K562 (cell line): ENCODE results near the gene DKC1. TPM values are rescaled to one million over a fixed set of nuclear protein-coding genes. Genes with fewer than 3 reads are reported as not detected.
A peak's percentile ranks its signal among the peaks of the same experiment; 100 is the strongest.

Experiments used
- ATAC-seq: fragments of 200-7000 bp; cut with Tn5 transposase; 3 replicates; pipeline ENCODE4 v1.9.1; 2020; ENCODE audit warnings: moderate library complexity
- BruUV-seq: library from RNA; stranded (reverse); fragments of 400-500 nt; replicated peaks from 2 replicates; lab custom pipeline; 2021; lab: Mats Ljungman, UMichigan
- CTCF ChIA-PET: fragments of 300-600 bp; formaldehyde crosslinking; extraction: SDS; loops from one replicate; lab custom pipeline; 2021; ENCODE audit warnings: low intra/inter-chr PET ratio; lab: Yijun Ruan, JAX
- POLR2A ChIA-PET: fragments of 300-600, 350-650 bp; sonication (Branson Sonifier 250); formaldehyde crosslinking; extraction: SDS; loops from one replicate; lab custom pipeline; 2021; ENCODE audit warnings: antibody characterized with exemption, inconsistent platforms; lab: Yijun Ruan, JAX
- DNase-seq, 4 experiments: peaks; one replicate each; pipeline versions ENCODE4 v3.0.0 to v3.0.0-alpha.2; 2011 to 2018; ENCODE audit warnings: low spot score in 3 of 4, mixed read lengths in 3 of 4; ENCODE audit errors: extremely low read depth in 1 of 4
- FAIRE-seq: peaks from 2 replicates; lab custom pipeline; 2011; peaks lifted over from hg19 to GRCh38; lab: Jason Lieb, UNC
- H2AFZ ChIP-seq: 2 replicates; pipeline ENCODE4 v1.6.0; 2011; ENCODE audit warnings: low read depth, low read length, control low read depth, inconsistent platforms
- H3K27ac ChIP-seq: fragments of 200-600 bp; 3 replicates; pipeline ENCODE4 v1.8.0; 2011; ENCODE audit warnings: low read depth, mild to moderate bottlenecking, control low read depth, inconsistent platforms, low read length, moderate library complexity, mixed read lengths; ENCODE audit errors: extremely low read depth
- H3K27me3 ChIP-seq, 2 experiments: fragments of 300-600 bp in 1 of 2; 2 replicates in 1 of 2; 3 replicates in 1 of 2; pipeline versions ENCODE4 v1.6.0 to v1.8.0; 2011; ENCODE audit warnings: inconsistent platforms in 2 of 2, low read length in 2 of 2, mild to moderate bottlenecking in 1 of 2, mixed read lengths in 1 of 2, moderate library complexity in 1 of 2; ENCODE audit not compliant: control insufficient read depth in 2 of 2, insufficient read depth in 2 of 2
- H3K36me3 ChIP-seq: fragments of 300-600 bp; 3 replicates; pipeline ENCODE4 v1.8.0; 2011; ENCODE audit warnings: mild to moderate bottlenecking, low read length, inconsistent platforms; ENCODE audit not compliant: control insufficient read depth, insufficient read depth
- H3K4me1 ChIP-seq, 2 experiments: fragments of 200-600 bp in 1 of 2; replicated peaks in 1 of 2; 2 replicates in 1 of 2; 3 replicates in 1 of 2; pipeline versions ENCODE4 v1.5.1 to v1.8.0; 2011; ENCODE audit warnings: inconsistent platforms in 2 of 2, low read length in 2 of 2, mild to moderate bottlenecking in 1 of 2, mixed read lengths in 1 of 2, moderate library complexity in 1 of 2; ENCODE audit not compliant: control insufficient read depth in 2 of 2, insufficient read depth in 2 of 2
- H3K4me2 ChIP-seq: 2 replicates; pipeline ENCODE4 v1.6.1; 2011; ENCODE audit warnings: low read length, control low read depth, inconsistent platforms, mixed read lengths; ENCODE audit not compliant: insufficient read depth
- H3K4me3 ChIP-seq: fragments of 200-600 bp; sonication (generic), shearing (Covaris generic); 2 replicates; pipeline ENCODE4 v1.5.1; 2016; ENCODE audit warnings: control low read depth, inconsistent platforms
- H3K79me2 ChIP-seq: fragments of 200-600 bp; 3 replicates; pipeline ENCODE4 v1.8.0; 2011; ENCODE audit warnings: low read length, inconsistent platforms; ENCODE audit not compliant: control insufficient read depth, insufficient read depth
- H3K9ac ChIP-seq, 2 experiments: 2 replicates each; pipeline versions ENCODE4 v1.6.0 to v1.6.1; 2011; ENCODE audit warnings: low read depth in 2 of 2, low read length in 2 of 2, control low read depth in 1 of 2, inconsistent platforms in 1 of 2, mild to moderate bottlenecking in 1 of 2, mixed read lengths in 1 of 2; ENCODE audit not compliant: insufficient read depth in 1 of 2
- H3K9me1 ChIP-seq: one replicate; pipeline ENCODE4 v1.6.0; 2011; ENCODE audit warnings: inconsistent platforms, mild to moderate bottlenecking, low read length, moderate library complexity; ENCODE audit not compliant: control insufficient read depth, insufficient read depth
- H3K9me3 ChIP-seq: replicated peaks from 2 replicates; pipeline ENCODE4 v1.5.1; 2011; ENCODE audit warnings: low read depth, low read length, inconsistent platforms; ENCODE audit not compliant: control insufficient read depth, insufficient read depth
- H4K20me1 ChIP-seq: replicated peaks from 2 replicates; pipeline ENCODE4 v1.6.1; 2011; ENCODE audit warnings: low read length, inconsistent platforms, mixed read lengths; ENCODE audit not compliant: control insufficient read depth, insufficient read depth
- CBFA2T3 ChIP-seq: fragments of 450-650 bp; IDR thresholded peaks from 2 replicates; pipeline ENCODE4 v1.6.1; 2017
- CEBPB ChIP-seq: fragments of 450-650 bp; IDR thresholded peaks from 2 replicates; pipeline ENCODE4 v1.6.1; 2016; ENCODE audit warnings: missing genetic modification characterization, missing compliant biosample characterization
- CEBPG ChIP-seq, 3 experiments: fragments of 200-800 bp in 1 of 3; sonication (Bioruptor generic) in 1 of 3; sonication (generic) in 1 of 3; formaldehyde crosslinking in 1 of 3; IDR thresholded peaks in 2 of 3; conservative IDR thresholded peaks in 1 of 3; 2 replicates each; pipeline versions ENCODE4 v1.6.1 to v1.8.0; 2016 to 2022; ENCODE audit warnings: missing compliant biosample characterization in 2 of 3, missing genetic modification characterization in 2 of 3, mild to moderate bottlenecking in 1 of 3, missing genetic modification reagents in 1 of 3
- PCBP2 ChIP-seq: fragments of 200-400 bp; formaldehyde crosslinking; IDR thresholded peaks from 2 replicates; pipeline ENCODE4 v1.6.1; 2018; ENCODE audit warnings: low read length, low read depth, mild to moderate bottlenecking, moderate library complexity; ENCODE audit not compliant: poor library complexity, severe bottlenecking
- RAD51 ChIP-seq: fragments of 450-650 bp; IDR thresholded peaks from 2 replicates; pipeline ENCODE4 v1.7.1; 2016; ENCODE audit warnings: low read depth, mild to moderate bottlenecking, borderline replicate concordance
- TCF3 ChIP-seq: sonication (generic); formaldehyde crosslinking; IDR thresholded peaks from 2 replicates; pipeline ENCODE4 v1.4.0; 2020; ENCODE audit warnings: mild to moderate bottlenecking, missing genetic modification reagents
- TOE1 ChIP-seq, 2 experiments: fragments of 450-650 bp in 1 of 2; sonication (generic) in 1 of 2; formaldehyde crosslinking in 1 of 2; IDR thresholded peaks; 2 replicates each; pipeline versions ENCODE4 v1.7.1 to v1.8.0; 2016 to 2022; ENCODE audit warnings: borderline replicate concordance in 2 of 2, mild to moderate bottlenecking in 2 of 2, antibody characterized with exemption in 1 of 2, inconsistent platforms in 1 of 2, low read depth in 1 of 2, missing genetic modification reagents in 1 of 2, moderate library complexity in 1 of 2
- WGBS: fragments of 100-300 bp; shearing (Covaris generic); methylation state at CpG from one replicate; pipeline ENCODE4 v1.1.6; 2016; ENCODE audit warnings: low coverage, mixed read lengths; ENCODE audit not compliant: insufficient coverage; ENCODE audit errors: missing lambda C conversion rate; 5-methylcytosine and 5-hydroxymethylcytosine counted together
- in situ Hi-C: fragments of 300-500 bp; cut with MboI; formaldehyde crosslinking; loops from 4 replicates; pipeline ENCODE4 v1.15.0; 2018; ENCODE audit warnings: inconsistent platforms, mixed read lengths
- intact Hi-C: fragments of 100-400 bp; cut with micrococcal nuclease; formaldehyde crosslinking; loops from 2 replicates; pipeline ENCODE4 v1.14.2; 2022
- polyA plus RNA-seq, 8 experiments: library from polyadenylated mRNA; depleted of rRNA in 4 of 8; stranded (reverse) in 5 of 8; unstranded in 3 of 8; fragments of >200 nt; fragmentation: Nextera tagmentation in 2 of 8; fragmentation: Illumina TruSeq in 1 of 8; extraction: Ambion mirVana in 2 of 8; extraction: Trizol in 1 of 8; gene quantifications; 2 replicates each; pipeline versions ENCODE4 v1.2.1 to v1.2.3, GENCODE V29; 2011 to 2014; ENCODE audit warnings: inconsistent platforms in 1 of 8, missing spikeins in 1 of 8
- total RNA-seq, 7 experiments: library from RNA; depleted of rRNA in 6 of 7; stranded (reverse); fragments of >200 nt in 6 of 7; fragmentation: Illumina TruSeq in 2 of 7; extraction: Trizol in 2 of 7; gene quantifications; 2 replicates each; pipeline versions ENCODE4 v1.2.1 to v1.2.3, GENCODE V29; 2011 to 2021; ENCODE audit warnings: low replicate concordance in 1 of 7
- TF ChIP-seq, protein P1 (sequence below): fragments of 450-650 bp; formaldehyde crosslinking; IDR thresholded peaks from 2 replicates; pipeline ENCODE4 v1.4.0; 2020; ENCODE audit warnings: mild to moderate bottlenecking, mixed read lengths
- TF ChIP-seq, protein P2 (sequence below): sonication (generic); formaldehyde crosslinking; IDR thresholded peaks from 2 replicates; pipeline ENCODE4 v1.8.0; 2022; ENCODE audit warnings: missing genetic modification reagents, mild to moderate bottlenecking, moderate library complexity, borderline replicate concordance

The DKC1 gene
- total and polyA plus RNA-seq, 9 of the 15 experiments (the other 6 are each of a cell fraction or from before 2014, with no cell fraction given), result 205 to 313 (median 219) TPM

DNA sequence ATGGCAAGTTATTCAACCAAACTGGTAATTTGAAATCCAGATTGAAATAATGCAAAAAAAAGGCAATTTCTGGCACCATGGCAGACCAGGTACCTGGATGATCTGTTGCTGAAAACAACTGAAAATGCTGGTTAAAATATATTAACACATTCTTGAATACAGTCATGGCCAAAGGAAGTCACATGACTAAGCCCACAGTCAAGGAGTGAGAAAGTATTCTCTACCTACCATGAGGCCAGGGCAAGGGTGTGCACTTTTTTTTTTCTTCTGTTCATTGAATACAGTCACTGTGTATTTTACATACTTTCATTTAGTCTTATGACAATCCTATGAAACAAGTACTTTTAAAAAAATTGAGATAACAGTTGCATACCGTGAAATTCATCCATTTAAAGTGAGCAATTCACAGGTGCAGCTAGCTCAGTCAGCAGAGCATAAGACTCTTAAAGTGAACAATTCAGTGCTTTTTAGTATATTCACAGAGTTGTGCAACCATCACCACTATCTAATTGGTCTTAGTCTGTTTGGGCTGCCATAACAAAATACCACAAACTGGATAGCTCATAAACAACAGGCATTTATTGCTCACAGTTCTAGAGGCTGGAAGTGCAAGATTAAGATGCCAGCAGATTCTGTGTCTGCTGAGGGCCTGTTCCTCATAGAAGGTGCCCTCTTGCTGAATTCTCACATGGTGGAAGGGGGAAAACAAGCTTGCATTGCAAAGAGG, 47.4 kb downstream of the DKC1 start:
- H3K79me2 ChIP-seq, result peaks cover 9% of the 10 kb centered on the region
- BruUV-seq, result no TSS peak
- WGBS, result 27% methylated on average over 1 of the region's 1 CpG
- no peak for DNase-seq
- peaks cover 4 to 28% of the 10 kb centered on the region in 2 experiments for H3K4me1 ChIP-seq
- POLR2A ChIA-PET, result interaction anchor here (0.6 to 1.1 kb wide), 2 partner anchors 9 to 453 kb away, joined by 4 read pairs; no protein-coding TSS in a partner anchor
- CTCF ChIA-PET, result no interaction called here
- H3K36me3 ChIP-seq, result no peaks in the 10 kb centered on the region; the same call in 2 of the 3 replicates
- no peak for ATAC-seq
- in situ Hi-C loops (no loop called here), intact Hi-C loops (no loop called here)
- no peaks in the 10 kb centered on the region for H3K9me1 ChIP-seq
- H3K9ac ChIP-seq, result no peak overlapping the region
- H2AFZ ChIP-seq, result peak overlapping the region; percentile 72
- peak; percentile 14; the same call in 1 of the 2 replicates for TF ChIP-seq CEBPG (CRISPR knock-in tag; IDR thresholded peaks at IDR 0.05)
- peak in 1 of 2 experiments; percentile 53; a peak in 1 of 4 replicates for TF ChIP-seq CEBPG (tag; conservative IDR thresholded peaks at IDR 0.05 in 1 of 2, IDR thresholded peaks at IDR 0.05 in 1 of 2)
- peak; percentile 78 for TF ChIP-seq TOE1 (IDR thresholded peaks at IDR 0.05; ENCODE audit: borderline replicate concordance)
- no peak for TF ChIP-seq TOE1 (CRISPR knock-in tag; IDR thresholded peaks at IDR 0.05; ENCODE audit: borderline replicate concordance, low read depth)
- TF ChIP-seq, protein P1, sequence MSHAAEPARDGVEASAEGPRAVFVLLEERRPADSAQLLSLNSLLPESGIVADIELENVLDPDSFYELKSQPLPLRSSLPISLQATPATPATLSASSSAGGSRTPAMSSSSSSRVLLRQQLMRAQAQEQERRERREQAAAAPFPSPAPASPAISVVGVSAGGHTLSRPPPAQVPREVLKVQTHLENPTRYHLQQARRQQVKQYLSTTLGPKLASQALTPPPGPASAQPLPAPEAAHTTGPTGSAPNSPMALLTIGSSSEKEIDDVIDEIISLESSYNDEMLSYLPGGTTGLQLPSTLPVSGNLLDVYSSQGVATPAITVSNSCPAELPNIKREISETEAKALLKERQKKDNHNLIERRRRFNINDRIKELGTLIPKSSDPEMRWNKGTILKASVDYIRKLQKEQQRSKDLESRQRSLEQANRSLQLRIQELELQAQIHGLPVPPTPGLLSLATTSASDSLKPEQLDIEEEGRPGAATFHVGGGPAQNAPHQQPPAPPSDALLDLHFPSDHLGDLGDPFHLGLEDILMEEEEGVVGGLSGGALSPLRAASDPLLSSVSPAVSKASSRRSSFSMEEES, result peak; percentile 91
- TF ChIP-seq RAD51, result peak; percentile 73
- TF ChIP-seq, protein P2, sequence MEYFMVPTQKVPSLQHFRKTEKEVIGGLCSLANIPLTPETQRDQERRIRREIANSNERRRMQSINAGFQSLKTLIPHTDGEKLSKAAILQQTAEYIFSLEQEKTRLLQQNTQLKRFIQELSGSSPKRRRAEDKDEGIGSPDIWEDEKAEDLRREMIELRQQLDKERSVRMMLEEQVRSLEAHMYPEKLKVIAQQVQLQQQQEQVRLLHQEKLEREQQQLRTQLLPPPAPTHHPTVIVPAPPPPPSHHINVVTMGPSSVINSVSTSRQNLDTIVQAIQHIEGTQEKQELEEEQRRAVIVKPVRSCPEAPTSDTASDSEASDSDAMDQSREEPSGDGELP, result no peak
- 0 out of 2 replicates have a peak, but pooled peaks have one; percentile 4 for TF ChIP-seq CBFA2T3
- TF ChIP-seq CEBPB, result peak; percentile 79
- TF ChIP-seq TCF3, result 0 out of 2 replicates have a peak, but pooled peaks have one; percentile 25
- TF ChIP-seq PCBP2, result no peak
- H3K9me3 ChIP-seq, result 0 out of 2 replicates have a peak, but pooled peaks cover 6% of the 10 kb centered on the region
- no peak for FAIRE-seq
- H3K27ac ChIP-seq, result no peak overlapping the region
- 0 out of 2 replicates have a peak, but pooled peaks cover under 1% of the 10 kb centered on the region for H4K20me1 ChIP-seq
- H3K27me3 ChIP-seq, result no peaks in the 10 kb centered on the region
- H3K4me2 ChIP-seq, result no peak overlapping the region
- no peak overlapping the region for H3K4me3 ChIP-seq
